GM23338 (cell line): ENCODE data around the gene ZFP36L1. TPM values are rescaled to one million over a fixed set of nuclear protein-coding genes. Genes with fewer than 3 reads are reported as not detected.

Experiments used
- ATAC-seq: fragments of 200-7000 bp; cut with Tn5 transposase; 3 replicates; pipeline ENCODE4 v1.9.1; 2020
- DNase-seq: peaks from one replicate; pipeline ENCODE4 v3.0.0-alpha.2; 2015; ENCODE audit warnings: low spot score
- H2AFZ ChIP-seq: fragments of 200-600 bp; sonication (generic); 2 replicates; pipeline ENCODE4 v1.8.0; 2016; ENCODE audit warnings: antibody characterized with exemption, mild to moderate bottlenecking, moderate library complexity
- H3F3A ChIP-seq: fragments of 200-600 bp; sonication (generic); replicated peaks from 2 replicates; pipeline ENCODE4 v1.8.0; 2017; ENCODE audit warnings: antibody characterized with exemption, mixed run types, low read depth
- H3K27ac ChIP-seq: fragments of 200-600 bp; sonication (generic); 2 replicates; pipeline ENCODE4 v1.6.1; 2016; ENCODE audit warnings: low read depth
- H3K27me3 ChIP-seq: fragments of 200-600 bp; sonication (generic); 2 replicates; pipeline ENCODE4 v1.8.0; 2016; ENCODE audit warnings: mild to moderate bottlenecking, mixed run types, moderate library complexity; ENCODE audit not compliant: insufficient read depth
- H3K36me3 ChIP-seq: fragments of 200-600 bp; sonication (generic); 2 replicates; pipeline ENCODE4 v1.8.0; 2016; ENCODE audit warnings: mild to moderate bottlenecking; ENCODE audit not compliant: insufficient read depth
- H3K4me1 ChIP-seq: fragments of 200-600 bp; sonication (generic); 2 replicates; pipeline ENCODE4 v1.8.0; 2016; ENCODE audit warnings: mild to moderate bottlenecking, moderate library complexity; ENCODE audit not compliant: insufficient read depth
- H3K4me2 ChIP-seq: fragments of 200-600 bp; sonication (generic); 2 replicates; pipeline ENCODE4 v1.7.1; 2017; ENCODE audit warnings: mixed run types
- H3K4me3 ChIP-seq: fragments of 200-600 bp; sonication (generic); 2 replicates; pipeline ENCODE4 v1.6.1; 2016; ENCODE audit warnings: mixed run types
- H3K79me2 ChIP-seq: fragments of 200-600 bp; sonication (generic); replicated peaks from 2 replicates; pipeline ENCODE4 v1.8.0; 2017; ENCODE audit warnings: mild to moderate bottlenecking; ENCODE audit not compliant: insufficient read depth
- H3K9me2 ChIP-seq: fragments of 200-600 bp; sonication (generic); 2 replicates; pipeline ENCODE4 v1.8.0; 2017; ENCODE audit not compliant: insufficient read depth
- H4K20me1 ChIP-seq: fragments of 200-600 bp; sonication (generic); replicated peaks from 2 replicates; pipeline ENCODE4 v1.8.0; 2017; ENCODE audit warnings: mild to moderate bottlenecking; ENCODE audit not compliant: insufficient read depth
- H3K27ac Mint-ChIP-seq: 2 replicates; pipeline ENCODE4 v1.8.0; 2020; ENCODE audit warnings: inconsistent platforms, mild to moderate bottlenecking, moderate library complexity, mixed read lengths
- H3K27me3 Mint-ChIP-seq: 3 replicates; pipeline ENCODE4 v1.8.0; 2022; ENCODE audit warnings: low read depth, mild to moderate bottlenecking, moderate library complexity, mixed read lengths, inconsistent platforms; ENCODE audit not compliant: insufficient read depth, poor library complexity
- H3K36me3 Mint-ChIP-seq: 3 replicates; pipeline ENCODE4 v1.8.0; 2021; ENCODE audit warnings: low read depth, mild to moderate bottlenecking, inconsistent platforms, moderate library complexity, mixed read lengths
- H3K4me1 Mint-ChIP-seq: 3 replicates; pipeline ENCODE4 v1.8.0; 2020; ENCODE audit warnings: mild to moderate bottlenecking, inconsistent platforms, mixed read lengths
- H3K4me3 Mint-ChIP-seq: 3 replicates; pipeline ENCODE4 v1.8.0; 2021; ENCODE audit warnings: moderate library complexity, mild to moderate bottlenecking, inconsistent platforms, mixed read lengths
- H3K9me3 Mint-ChIP-seq: 3 replicates; pipeline ENCODE4 v1.8.0; 2020; ENCODE audit warnings: moderate library complexity, mild to moderate bottlenecking, inconsistent platforms, mixed read lengths
- CREB1 ChIP-seq: fragments of 250-450 bp; sonication (Bioruptor Pico); IDR thresholded peaks from 2 replicates; pipeline ENCODE4 v1.5.0; 2020; ENCODE audit warnings: low read depth, mild to moderate bottlenecking, moderate library complexity
- ETS1 ChIP-seq: IDR thresholded peaks from 2 replicates; pipeline ENCODE4 v1.6.1; 2016; ENCODE audit warnings: antibody characterized with exemption
- EZH2 ChIP-seq: fragments of 200-600 bp; sonication (generic); IDR thresholded peaks from one replicate; pipeline ENCODE4 v1.8.0; 2017; ENCODE audit warnings: antibody characterized with exemption, mild to moderate bottlenecking, low read depth; ENCODE audit not compliant: unreplicated experiment
- EZH2phosphoT487 ChIP-seq: fragments of 200-600 bp; sonication (generic); IDR thresholded peaks from one replicate; pipeline ENCODE4 v1.8.1; 2018; ENCODE audit warnings: antibody characterized with exemption; ENCODE audit not compliant: unreplicated experiment
- JUNB ChIP-seq: IDR thresholded peaks from one replicate; pipeline ENCODE4 v1.6.1; 2016; ENCODE audit warnings: antibody characterized with exemption; ENCODE audit not compliant: unreplicated experiment
- NANOG ChIP-seq: IDR thresholded peaks from 2 replicates; pipeline ENCODE4 v1.6.1; 2016; ENCODE audit warnings: antibody characterized with exemption, borderline replicate concordance
- POLR2AphosphoS5 ChIP-seq: IDR thresholded peaks from 2 replicates; pipeline ENCODE4 v1.6.1; 2016; ENCODE audit warnings: antibody characterized with exemption, low read depth
- REST ChIP-seq: IDR thresholded peaks from one replicate; pipeline ENCODE4 v1.6.1; 2018; ENCODE audit warnings: antibody characterized with exemption; ENCODE audit not compliant: unreplicated experiment
- STAT1 ChIP-seq: IDR thresholded peaks from one replicate; pipeline ENCODE4 v1.6.1; 2016; ENCODE audit warnings: antibody characterized with exemption; ENCODE audit not compliant: unreplicated experiment
- ZNF114 ChIP-seq: fragments of 250-450 bp; sonication (Bioruptor Pico); IDR thresholded peaks from 2 replicates; pipeline ENCODE4 v1.5.0; 2020; ENCODE audit warnings: mild to moderate bottlenecking, moderate library complexity
- ZNF331 ChIP-seq: fragments of 250-450 bp; sonication (Bioruptor Pico); IDR thresholded peaks from 2 replicates; pipeline ENCODE4 v1.5.0; 2020; ENCODE audit warnings: low read depth, mild to moderate bottlenecking, moderate library complexity
- ZNF462 ChIP-seq: fragments of 250-450 bp; sonication (Bioruptor Pico); IDR thresholded peaks from 2 replicates; pipeline ENCODE4 v1.5.0; 2020; ENCODE audit warnings: mild to moderate bottlenecking, moderate library complexity
- polyA plus RNA-seq: library from polyadenylated mRNA; unstranded; fragments of >200 nt; fragmentation: Nextera tagmentation; extraction: Ambion mirVana; gene quantifications from 2 replicates; pipeline ENCODE4 v1.2.1, GENCODE V29; 2016
- total RNA-seq: library from RNA; depleted of rRNA; stranded (reverse); fragments of >200 nt; shearing (Covaris generic); gene quantifications from 2 replicates; pipeline ENCODE4 v1.2.3, GENCODE V29; 2014
- TF ChIP-seq, protein P1 (sequence below), 2 experiments: fragments of 200-600 bp in 1 of 2; sonication (generic) in 1 of 2; conservative IDR thresholded peaks; 2 replicates each; pipeline versions ENCODE4 v1.5.1 to v1.6.1; 2016 to 2017; ENCODE audit warnings: antibody characterized with exemption in 2 of 2, low read depth in 2 of 2, mild to moderate bottlenecking in 2 of 2, moderate library complexity in 1 of 2

Gene ZFP36L1
- total and polyA plus RNA-seq, 2 experiments from 2014 or later = 148 to 382 TPM

- no peak for DNase-seq
Measured at GRCh38 chr14:68820999-68821683, 28.3 kb upstream of the ZFP36L1 start.

More at GRCh38 chr14:68820999-68821683, 28.3 kb upstream of the ZFP36L1 start:
- H3K4me3 ChIP-seq = no peak overlapping the region
- no peak overlapping the region for H3K4me2 ChIP-seq
- H3K9me2 ChIP-seq = no peaks in the 10 kb centered on the region
- peaks cover 7% of the 10 kb centered on the region for H3K27me3 Mint-ChIP-seq
- H4K20me1 ChIP-seq = no peaks in the 10 kb centered on the region
- no peaks in the 10 kb centered on the region for H3K27me3 ChIP-seq
- H3F3A ChIP-seq = 0 out of 2 replicates have a peak, but pooled peaks cover 8% of the 10 kb centered on the region
- H3K9me3 Mint-ChIP-seq = no peaks in the 10 kb centered on the region
- H3K79me2 ChIP-seq = no peaks in the 10 kb centered on the region
- H2AFZ ChIP-seq = no peak overlapping the region
- peaks cover 14% of the 10 kb centered on the region for H3K4me1 ChIP-seq
- H3K4me1 Mint-ChIP-seq = peaks cover 37% of the 10 kb centered on the region
- no peaks in the 10 kb centered on the region for H3K36me3 Mint-ChIP-seq
- TF ChIP-seq ETS1 (no peak), REST (no peak), ZNF331 (no peak), JUNB (no peak), EZH2 (no peak), NANOG (no peak), ZNF462 (no peak), ZNF114 (no peak), POLR2AphosphoS5 (no peak), CREB1 (CRISPR knock-in tag) (no peak), STAT1 (no peak), EZH2phosphoT487 (no peak)
- TF ChIP-seq, protein P1, sequence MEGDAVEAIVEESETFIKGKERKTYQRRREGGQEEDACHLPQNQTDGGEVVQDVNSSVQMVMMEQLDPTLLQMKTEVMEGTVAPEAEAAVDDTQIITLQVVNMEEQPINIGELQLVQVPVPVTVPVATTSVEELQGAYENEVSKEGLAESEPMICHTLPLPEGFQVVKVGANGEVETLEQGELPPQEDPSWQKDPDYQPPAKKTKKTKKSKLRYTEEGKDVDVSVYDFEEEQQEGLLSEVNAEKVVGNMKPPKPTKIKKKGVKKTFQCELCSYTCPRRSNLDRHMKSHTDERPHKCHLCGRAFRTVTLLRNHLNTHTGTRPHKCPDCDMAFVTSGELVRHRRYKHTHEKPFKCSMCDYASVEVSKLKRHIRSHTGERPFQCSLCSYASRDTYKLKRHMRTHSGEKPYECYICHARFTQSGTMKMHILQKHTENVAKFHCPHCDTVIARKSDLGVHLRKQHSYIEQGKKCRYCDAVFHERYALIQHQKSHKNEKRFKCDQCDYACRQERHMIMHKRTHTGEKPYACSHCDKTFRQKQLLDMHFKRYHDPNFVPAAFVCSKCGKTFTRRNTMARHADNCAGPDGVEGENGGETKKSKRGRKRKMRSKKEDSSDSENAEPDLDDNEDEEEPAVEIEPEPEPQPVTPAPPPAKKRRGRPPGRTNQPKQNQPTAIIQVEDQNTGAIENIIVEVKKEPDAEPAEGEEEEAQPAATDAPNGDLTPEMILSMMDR (conservative IDR thresholded peaks at IDR 0.05; ENCODE audit: low read depth in 2 of 2) = no peak
- ATAC-seq = no peak
- H3K27ac Mint-ChIP-seq = no peak overlapping the region
- no peak overlapping the region for H3K27ac ChIP-seq
- no peaks in the 10 kb centered on the region for H3K36me3 ChIP-seq
- no peak overlapping the region for H3K4me3 Mint-ChIP-seq
